Activated CD8-positive, alpha-beta memory T cell treated with anti-CD3 and anti-CD28 coated beads for 36 hours (primary cell): ENCODE data around the gene ARHGAP18. TPM values are rescaled to one million over a fixed set of nuclear protein-coding genes. Genes with fewer than 3 reads are reported as not detected.

ENCODE experiments used
- CTCF ChIA-PET: fragments of 350-600 bp; sonication (Branson Sonifier 250); formaldehyde crosslinking; loops from one replicate; lab custom pipeline; 2021; ENCODE audit warnings: antibody characterized with exemption; lab: Charles Lee
- POLR2A ChIA-PET: fragments of 350-600 bp; sonication (Branson Sonifier 250); formaldehyde crosslinking; loops from one replicate; lab custom pipeline; 2021; ENCODE audit warnings: antibody characterized with exemption; lab: Charles Lee
- total RNA-seq, 2 experiments: library from RNA; stranded (reverse); gene quantifications; one replicate each; pipeline ENCODE4 v1.2.3, GENCODE V29; 2021

ARHGAP18 gene
- total RNA-seq, 2 experiments from 2014 or later = 6.6 to 7.5 TPM

DNA sequence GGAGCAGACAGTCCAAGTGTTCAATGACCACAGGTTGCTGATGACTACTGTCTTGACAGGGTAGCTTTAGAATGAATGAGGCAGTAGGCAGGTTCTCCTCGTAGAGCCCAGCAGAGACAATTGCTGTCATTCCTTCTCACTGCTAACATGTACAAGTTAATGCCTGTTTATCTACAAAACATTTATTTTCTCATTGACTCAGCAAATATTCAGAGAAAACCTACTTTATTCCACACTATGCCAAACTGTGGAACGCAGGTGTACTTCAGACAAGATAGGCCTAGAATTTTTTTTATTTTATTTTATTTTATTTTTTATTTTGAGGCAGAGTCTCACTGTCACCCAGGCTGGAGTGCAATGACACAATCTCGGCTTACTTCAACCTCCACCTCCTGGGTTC lies 50.8 kb downstream of the ARHGAP18 start:
- ChIA-PET POLR2A (no interaction called here), CTCF (interaction anchor here (0.6 kb wide), 1 partner anchor 92 kb away, joined by 3 read pairs; no protein-coding TSS in a partner anchor)

DNA sequence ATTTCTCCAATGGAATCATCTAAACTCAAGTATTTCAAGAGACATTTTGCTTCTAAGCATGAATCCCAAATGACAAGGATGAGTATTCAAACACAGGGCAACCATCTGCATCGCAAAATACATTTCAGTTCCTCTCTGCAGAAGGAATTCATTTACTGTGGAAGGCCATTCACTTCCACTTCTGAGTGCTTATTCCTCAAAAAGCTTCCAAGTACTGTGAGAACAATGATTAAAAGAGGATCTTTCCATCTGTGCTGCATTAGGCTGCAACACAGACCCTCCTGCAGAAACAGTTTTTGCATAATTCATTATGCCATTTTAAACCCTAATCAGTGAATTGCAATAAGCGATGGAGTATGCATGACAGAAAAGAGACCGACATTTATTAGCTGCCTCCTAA lies 52.5 kb downstream of the ARHGAP18 start:
- CTCF ChIA-PET = no interaction called here
- POLR2A ChIA-PET = no interaction called here

DNA sequence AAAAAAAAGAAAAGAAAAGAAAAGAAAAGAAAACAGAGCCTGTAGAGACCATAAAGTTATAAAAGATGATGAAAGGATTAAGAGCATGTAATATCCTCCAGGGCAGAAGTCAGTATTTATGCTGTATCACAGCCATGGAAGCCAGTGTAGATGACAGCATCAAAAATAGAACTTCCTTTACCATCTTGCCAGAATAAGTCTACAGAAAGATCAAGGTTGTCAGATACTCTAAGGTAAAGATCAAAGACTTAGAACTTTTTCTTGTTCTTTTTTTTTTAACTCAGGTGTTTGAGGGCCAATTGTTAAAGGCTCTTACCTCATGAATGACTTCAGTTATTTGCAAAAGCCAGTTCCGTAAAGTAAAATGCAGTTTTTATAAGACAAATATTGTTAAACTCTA lies 54.6 kb downstream of the ARHGAP18 start:
- CTCF ChIA-PET = interaction anchor here (1.2 to 1.3 kb wide), 2 partner anchors 13 to 96 kb away, joined by 3 to 4 read pairs; no protein-coding TSS in a partner anchor
- POLR2A ChIA-PET = no interaction called here

- ChIA-PET CTCF (no interaction called here), POLR2A (no interaction called here)
These were observed 56.2 kb downstream of the ARHGAP18 start for GRCh38 chr6:129653746-129654145.

- CTCF ChIA-PET = no interaction called here
- POLR2A ChIA-PET = no interaction called here
These were observed 56.7 kb downstream of the ARHGAP18 start for GRCh38 chr6:129653229-129653628.

- CTCF ChIA-PET = no interaction called here
- POLR2A ChIA-PET = no interaction called here
These were observed 58.7 kb downstream of the ARHGAP18 start for GRCh38 chr6:129651291-129651691.

DNA sequence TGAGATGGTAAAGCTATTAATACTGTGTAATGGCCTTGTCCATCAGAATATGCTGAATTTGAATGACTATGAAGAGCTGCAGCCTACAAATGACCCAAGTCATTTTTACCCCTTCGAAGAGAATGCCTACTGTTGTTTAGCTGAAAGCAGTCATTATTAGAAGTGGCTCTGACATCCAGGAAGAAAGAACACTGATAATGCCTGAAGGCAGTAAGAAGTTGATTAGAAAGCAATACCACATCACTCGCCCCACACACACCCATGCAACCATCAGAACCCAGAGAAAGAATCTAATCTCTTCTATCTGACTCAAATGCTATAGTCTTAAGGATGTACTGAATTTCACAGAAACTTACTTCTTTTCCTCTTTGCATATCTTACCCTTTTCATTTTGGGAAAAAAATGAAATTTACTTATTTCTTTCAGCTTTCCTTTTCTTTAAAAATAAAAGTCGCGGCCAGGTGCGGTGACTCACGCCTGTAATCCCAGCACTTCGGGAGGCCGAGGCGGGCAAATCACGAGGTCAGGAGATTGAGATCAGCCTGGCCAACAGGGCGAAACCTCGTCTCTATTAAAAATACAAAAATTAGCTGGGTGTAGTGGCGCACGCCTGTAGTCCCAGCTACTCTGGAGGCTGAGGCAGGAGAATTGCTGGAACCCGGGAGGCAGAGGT lies 61.0 kb downstream of the ARHGAP18 start:
- ChIA-PET CTCF (interaction anchor here (0.6 to 0.8 kb wide), 2 partner anchors 19 to 50 kb away, joined by 3 read pairs; no protein-coding TSS in a partner anchor), POLR2A (no interaction called here)

- CTCF ChIA-PET = no interaction called here
- POLR2A ChIA-PET = no interaction called here
These were observed 62.9 kb downstream of the ARHGAP18 start for GRCh38 chr6:129647044-129647443.

- ChIA-PET CTCF (interaction anchor here (1.2 kb wide), 1 partner anchor 15 kb away, joined by 4 read pairs; no protein-coding TSS in a partner anchor), POLR2A (no interaction called here)
These were observed 63.3 kb downstream of the ARHGAP18 start for GRCh38 chr6:129646642-129647041.

DNA sequence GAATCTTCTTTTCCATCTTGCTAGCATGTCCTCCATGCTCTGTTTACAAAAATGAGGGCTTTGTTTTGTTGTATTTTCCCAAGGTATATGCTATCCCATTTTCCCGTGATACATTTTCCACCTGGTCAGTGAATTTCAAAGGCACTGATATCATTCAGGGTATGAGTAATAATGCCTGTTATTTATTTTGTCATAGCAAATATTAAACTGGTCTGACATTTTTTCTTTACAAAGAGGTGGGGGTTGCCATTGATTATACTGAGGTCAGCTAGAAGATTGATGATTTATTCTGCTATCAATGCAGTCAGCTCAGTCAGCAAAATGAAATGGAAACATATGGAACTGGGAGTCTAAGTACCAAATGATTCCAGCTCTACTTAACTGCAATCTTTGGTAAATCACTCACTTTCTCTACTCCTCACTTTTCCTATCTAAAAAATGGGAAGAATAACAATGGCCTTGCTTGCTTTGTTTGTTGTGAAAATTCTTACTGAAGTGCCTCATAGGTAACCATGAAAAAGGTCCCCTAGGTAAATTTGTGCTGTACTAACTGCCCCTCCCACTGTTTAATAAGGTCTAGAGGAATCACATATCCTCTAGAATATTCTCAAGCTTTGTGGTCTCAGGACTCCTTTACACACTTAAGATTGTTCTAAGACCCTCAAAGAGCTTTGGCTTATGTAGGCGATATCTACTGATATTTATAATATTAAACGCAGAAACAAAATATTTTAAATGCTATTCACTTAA lies 64.0 kb downstream of the ARHGAP18 start:
- ChIA-PET POLR2A (no interaction called here), CTCF (interaction anchor here (1.2 kb wide), 1 partner anchor 14 kb away, joined by 4 read pairs; no protein-coding TSS in a partner anchor)

DNA sequence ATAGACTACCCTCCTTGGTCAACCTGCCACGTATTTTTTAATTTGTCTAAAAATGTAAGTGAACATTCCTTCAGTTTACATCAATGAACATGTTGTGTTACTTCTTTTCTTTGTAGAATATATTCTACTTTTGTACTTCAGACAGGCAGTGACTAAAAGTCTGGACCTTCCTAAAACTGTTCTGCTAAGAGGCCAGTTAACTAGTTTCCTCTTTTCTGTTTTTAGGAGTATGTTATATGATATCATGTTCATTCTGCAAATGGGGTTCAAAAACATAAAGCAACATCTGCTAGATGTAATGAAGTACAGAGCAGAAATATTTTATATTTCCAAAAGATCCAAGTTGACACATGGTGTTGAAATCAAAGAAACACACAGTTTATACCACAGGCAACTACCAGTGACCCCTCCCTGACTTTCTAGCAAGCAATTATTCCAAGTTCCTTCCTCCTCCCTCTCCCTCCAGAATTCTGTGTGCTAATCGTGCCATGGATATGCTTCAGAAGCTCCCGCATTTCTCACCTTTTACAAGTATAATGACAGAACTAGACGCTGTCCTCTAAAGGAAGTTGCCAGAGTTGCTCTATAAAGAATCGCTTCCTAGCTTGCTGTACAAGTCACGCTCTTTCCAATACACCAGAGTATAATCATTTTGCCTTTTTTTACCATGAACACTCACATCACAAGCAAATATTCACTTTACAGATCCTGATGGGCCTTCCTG lies 64.7 kb downstream of the ARHGAP18 start:
- POLR2A ChIA-PET = no interaction called here
- CTCF ChIA-PET = interaction anchor here (1.2 kb wide), 1 partner anchor 13 kb away, joined by 4 read pairs; no protein-coding TSS in a partner anchor

DNA sequence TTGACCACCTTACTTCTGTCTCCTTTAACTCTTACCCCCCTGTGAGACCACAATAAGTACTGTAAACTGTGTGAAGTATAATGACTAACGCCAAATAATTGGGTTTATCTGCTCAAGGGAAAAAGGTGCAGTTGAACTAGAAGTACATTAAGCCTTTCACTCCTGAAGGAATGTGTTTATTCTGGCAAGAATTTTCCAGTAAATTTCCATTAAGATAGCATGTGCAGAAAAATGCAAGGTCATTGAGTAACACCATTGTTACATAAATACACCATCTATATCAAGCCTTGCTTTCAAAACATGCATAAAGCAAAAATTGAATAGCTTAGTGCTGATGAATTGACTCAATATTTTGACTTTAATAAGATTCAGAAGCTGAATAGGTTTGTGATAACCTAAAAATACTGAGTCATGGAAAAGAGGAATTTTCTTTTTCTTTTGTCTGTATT lies 65.4 kb downstream of the ARHGAP18 start:
- ChIA-PET POLR2A (no interaction called here), CTCF (no interaction called here)

DNA sequence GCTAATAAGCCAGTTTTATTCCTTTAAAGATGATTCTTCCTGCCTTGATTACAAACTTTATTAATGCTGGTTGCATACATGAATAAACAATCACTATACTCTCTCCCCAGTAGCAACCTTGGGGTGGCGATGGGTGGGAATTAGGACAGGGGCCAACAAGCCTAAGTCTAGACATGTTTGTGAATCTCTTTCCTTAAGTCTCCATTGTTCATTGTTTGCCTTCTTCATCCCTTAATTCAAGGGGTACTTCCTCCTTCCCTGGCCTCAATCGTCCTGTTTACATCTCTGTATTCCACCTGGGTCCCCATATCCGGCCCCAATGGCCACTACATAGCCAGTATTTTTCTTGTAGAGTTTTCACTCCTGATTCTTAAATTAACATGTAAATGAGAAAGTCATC lies 66.0 kb downstream of the ARHGAP18 start:
- ChIA-PET POLR2A (no interaction called here), CTCF (no interaction called here)

DNA sequence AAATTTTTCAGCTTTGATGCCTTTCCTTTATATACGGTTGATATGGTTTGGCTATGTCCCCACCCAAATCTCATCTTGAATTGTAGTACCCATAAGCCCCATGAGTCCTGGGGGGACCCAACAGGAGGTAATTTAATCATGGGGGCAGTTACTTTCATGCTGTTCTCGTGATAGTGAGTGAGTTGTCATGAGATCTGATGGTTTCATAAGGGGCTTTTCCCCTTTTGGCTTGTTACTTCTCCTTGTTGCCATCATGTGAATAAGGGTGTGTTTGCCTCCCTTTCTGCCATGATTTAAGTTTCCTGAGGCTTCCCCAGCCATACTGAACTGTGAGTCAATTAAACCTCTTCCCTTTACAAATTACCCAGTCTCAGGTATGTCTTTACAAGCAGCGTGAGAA lies 66.8 kb downstream of the ARHGAP18 start:
- POLR2A ChIA-PET = no interaction called here
- CTCF ChIA-PET = no interaction called here

- POLR2A ChIA-PET = no interaction called here
- CTCF ChIA-PET = interaction anchor here (1.6 kb wide), 1 partner anchor 12 kb away, joined by 4 read pairs; no protein-coding TSS in a partner anchor
These were observed 67.7 kb downstream of the ARHGAP18 start for GRCh38 chr6:129642322-129642721.

DNA sequence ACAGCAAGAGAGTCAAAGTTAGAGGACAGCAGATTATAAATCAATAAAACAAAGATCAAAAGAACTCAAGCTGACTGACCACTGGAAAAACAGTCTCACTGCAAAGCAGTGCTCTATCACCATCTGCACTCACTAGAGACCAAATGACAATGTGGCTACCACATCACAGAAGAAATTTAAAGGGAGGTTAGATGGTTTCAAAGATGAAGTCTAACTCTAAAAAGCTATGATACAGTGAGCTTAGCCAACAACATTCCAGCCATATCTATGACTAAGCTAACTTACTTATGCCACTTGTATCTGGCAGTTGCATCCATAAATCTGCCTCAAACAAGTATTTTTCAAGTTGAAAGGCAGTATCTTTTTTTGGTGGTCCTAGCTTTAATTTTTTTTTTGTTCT lies 68.6 kb downstream of the ARHGAP18 start:
- POLR2A ChIA-PET = no interaction called here

GRCh38 chr6:129638686-129639085 lies 71.3 kb downstream of the ARHGAP18 start:
- ChIA-PET CTCF (no interaction called here), POLR2A (no interaction called here)

More for the DNA sequence above, 68.6 kb downstream of the ARHGAP18 start:
- CTCF ChIA-PET = interaction anchor here (1.6 kb wide), 1 partner anchor 13 kb away, joined by 4 read pairs; no protein-coding TSS in a partner anchor

DNA sequence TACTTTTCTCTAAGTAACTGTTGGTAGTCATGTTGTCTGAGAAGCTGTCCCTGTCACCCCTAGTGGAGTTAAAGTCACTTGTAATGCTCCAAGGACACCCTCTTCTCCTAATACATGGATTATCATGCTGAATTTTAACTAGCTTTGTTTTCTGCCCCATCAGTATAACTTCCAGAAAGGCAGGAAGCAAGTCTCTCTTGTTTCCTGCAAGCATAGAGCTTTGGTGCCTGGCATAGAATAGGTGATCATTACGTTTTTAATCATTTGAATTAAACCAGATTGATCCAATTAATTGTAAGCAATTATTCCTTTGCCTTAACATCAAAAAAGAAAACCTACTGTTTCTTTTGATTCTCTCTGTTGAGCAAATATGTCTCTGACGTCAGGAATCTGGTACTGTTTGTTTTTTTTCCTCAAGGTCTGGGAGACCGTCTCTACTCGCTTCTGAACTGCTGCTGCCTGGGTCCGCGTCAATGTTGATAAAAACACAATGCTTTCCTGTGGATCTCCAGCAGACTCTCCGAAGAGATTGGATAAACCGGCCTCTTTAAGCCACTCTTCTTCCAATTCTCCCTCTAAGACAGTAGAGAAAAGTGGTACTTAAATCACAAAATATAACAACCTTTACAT lies 71.8 kb downstream of the ARHGAP18 start:
- ChIA-PET POLR2A (no interaction called here), CTCF (no interaction called here)
